HG03045 (cell line): ENCODE results near the gene SAP130.

Source experiments
- ATAC-seq: cut with Tn5 transposase; IDR thresholded peaks from one replicate; pipeline ENCODE4 v1.9.1; 2021; ENCODE audit warnings: mild to moderate bottlenecking, moderate library complexity; ENCODE audit not compliant: unreplicated experiment

Gene SAP130

GRCh38 chr2:128026448-128027277, 1.2 kb downstream of the SAP130 start:
- peak; percentile 1 for ATAC-seq

- ATAC-seq: no peak
Measured at GRCh38 chr2:128024816-128025215, 3.0 kb downstream of the SAP130 start.

GRCh38 chr2:128017561-128017960, 10.3 kb downstream of the SAP130 start:
- no peak for ATAC-seq

GRCh38 chr2:128016620-128017019, 11.2 kb downstream of the SAP130 start:
- no peak for ATAC-seq

- ATAC-seq: no peak
Measured at GRCh38 chr2:128012698-128013097, 15.2 kb downstream of the SAP130 start.

DNA sequence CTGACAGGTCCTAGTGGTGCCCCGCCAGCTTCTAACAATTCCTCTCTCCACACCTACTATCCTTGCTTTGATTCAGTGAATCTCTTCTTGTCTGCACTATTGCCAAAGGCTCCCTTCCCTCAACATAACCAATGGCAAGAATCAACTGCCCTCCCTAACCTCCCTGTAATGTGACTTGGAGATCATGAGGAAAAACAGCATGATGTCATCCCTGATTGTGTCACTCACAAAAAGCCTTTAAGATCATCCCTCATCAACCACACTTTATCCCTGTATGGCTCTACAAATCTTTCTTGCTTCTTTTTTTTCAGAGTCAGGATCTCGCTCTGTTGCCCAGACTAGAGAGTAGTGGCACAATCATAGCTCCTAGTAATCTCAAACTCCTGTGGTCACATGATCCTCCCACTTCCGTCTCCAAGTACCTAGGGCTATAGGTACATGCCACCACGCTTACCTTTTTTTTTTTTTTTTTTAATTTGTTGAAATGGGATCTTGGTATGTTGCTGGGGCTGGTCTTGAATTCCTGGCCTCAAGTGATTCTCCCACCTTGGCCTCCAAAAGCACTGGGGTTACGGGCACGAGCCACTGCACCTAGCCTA, 19.7 kb downstream of the SAP130 start:
- ATAC-seq: no peak

DNA sequence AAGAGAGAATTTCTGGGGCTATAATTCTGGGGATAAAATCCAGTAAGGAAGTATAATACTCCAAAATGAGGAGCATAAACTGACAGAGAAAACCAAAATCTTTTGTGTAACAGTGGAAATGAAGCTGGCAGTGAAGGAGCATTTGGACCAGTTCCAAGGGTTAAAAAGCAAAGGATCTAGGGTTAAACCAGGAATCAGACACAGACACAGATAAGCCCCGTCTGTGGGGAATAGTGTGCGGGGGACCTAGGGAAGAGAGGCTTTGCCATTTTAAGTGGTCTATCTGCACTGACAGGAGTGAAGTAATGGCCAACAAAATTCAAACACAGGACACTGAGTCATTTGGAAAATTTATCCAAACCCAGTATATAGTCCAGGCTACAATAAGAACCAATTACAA, 23.4 kb downstream of the SAP130 start:
- ATAC-seq: no peak

- no peak for ATAC-seq
Measured at GRCh38 chr2:128003463-128003862, 24.4 kb downstream of the SAP130 start.

DNA sequence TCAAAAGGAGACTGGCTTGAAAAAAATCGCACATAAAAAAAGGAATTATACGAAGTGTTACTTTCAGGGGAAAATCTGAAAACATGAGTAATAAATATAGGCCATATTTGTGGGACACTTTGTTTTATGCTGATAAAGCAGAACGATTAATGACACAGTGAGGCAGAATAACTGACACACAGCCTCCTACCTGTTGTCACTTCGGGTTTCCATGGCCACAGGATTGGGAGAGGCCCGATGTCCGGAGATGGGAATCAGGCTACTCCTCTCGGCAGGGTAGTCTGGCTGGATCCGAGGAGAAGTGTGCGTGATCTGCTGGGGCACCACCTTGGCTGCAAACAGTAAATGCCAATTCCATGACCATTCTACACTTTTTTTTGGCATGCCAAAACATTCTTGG, 31.7 kb downstream of the SAP130 start:
- ATAC-seq: no peak

DNA sequence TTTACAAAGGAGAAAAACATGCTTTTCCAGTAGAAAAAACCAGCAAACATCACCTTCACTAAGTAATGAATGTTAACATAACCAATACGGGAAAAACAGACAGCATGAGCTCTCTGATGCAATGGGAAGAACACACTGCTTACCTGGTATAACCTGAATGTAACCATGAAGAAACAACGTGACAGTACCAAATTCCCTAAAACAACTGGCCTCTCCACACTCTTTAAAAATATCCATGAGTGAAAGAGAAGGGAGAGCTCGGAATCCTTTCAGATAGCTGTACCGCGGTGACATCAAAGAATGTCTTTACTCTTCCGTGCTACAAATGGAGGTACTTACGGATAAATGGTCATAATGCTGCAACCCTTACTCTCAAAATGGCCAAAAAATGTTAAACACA, 32.1 kb downstream of the SAP130 start:
- ATAC-seq: no peak

GRCh38 chr2:127993659-127994058, 34.2 kb downstream of the SAP130 start:
- no peak for ATAC-seq

- no peak for ATAC-seq
Measured at GRCh38 chr2:127991742-127992141, 36.1 kb downstream of the SAP130 start.

GRCh38 chr2:127986548-127987079, 41.2 kb downstream of the SAP130 start:
- ATAC-seq: no peak

DNA sequence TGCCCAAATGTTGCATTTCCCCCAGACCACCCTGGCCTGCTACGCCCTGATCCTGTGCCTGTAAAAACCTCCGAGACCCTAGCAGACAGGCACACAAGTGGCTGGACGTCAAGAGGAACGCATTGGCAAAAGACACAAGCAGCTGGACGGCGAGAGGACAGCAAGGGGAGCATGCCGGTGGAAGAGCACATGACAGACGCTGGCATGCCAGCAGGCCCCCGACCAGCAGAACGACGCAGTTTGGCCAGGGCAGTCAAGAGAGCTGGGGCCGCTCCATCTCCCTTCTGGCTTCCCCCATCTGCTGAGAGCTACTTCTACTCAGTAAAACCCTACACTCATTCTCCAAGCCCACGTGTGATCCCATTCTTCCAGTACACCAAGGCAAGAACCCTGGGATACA, 42.1 kb downstream of the SAP130 start:
- ATAC-seq: no peak

DNA sequence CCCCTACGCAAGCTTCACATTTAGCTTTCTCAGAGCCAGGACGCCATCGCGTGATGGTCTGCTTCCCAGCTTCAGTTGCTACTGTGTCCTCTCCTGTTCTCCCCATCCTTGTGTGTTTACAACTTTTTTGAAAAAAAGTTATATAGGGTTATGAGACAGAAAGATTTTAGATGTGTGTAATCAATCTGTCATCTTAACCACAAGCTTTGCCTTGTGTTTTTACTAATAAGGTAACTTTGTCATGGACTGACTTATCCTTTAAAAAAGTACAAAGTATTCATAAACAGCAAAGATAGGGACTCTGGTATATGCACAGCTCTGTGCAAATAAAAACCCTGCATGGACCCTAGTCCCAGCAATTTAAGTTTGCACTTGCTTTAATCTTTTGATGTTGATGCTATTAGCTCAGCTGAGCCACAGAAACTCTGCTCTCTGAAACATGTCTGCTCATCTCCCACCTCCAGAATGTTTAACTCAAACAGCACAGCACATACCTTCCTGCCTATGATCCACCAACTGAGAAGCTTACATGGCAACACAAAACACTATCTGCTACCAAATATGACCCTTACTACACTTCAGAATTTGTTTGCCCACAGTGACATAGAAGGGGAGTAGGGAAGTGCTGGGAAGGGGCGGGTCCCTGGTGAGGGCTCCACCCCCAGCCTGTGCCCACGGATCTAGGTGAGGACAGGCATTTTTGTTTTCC, 42.7 kb downstream of the SAP130 start:
- no peak for ATAC-seq

DNA sequence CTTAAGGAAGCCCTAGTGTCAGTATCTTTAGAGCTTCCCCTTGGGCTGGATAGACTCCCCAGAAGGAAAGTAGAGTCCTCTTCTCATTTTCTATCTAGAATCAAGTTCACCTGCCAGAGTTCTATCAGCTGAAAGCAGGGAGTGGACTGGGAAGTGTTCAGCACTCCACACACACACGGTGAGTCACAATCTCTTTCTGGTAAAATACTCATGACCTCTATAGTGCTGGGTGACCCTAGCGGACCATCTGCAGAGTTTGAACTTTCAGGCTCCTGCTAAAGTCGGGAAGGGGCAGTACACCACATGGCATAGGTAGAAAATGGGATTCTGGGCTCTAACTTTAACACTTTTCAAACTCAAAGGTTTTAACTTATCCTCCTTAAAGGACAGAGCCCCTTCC, 43.3 kb downstream of the SAP130 start:
- no peak for ATAC-seq

- ATAC-seq: no peak
Measured at GRCh38 chr2:127969446-127969845, 58.4 kb downstream of the SAP130 start.

- ATAC-seq: no peak
Measured at GRCh38 chr2:127968610-127969339, 59.1 kb downstream of the SAP130 start.

GRCh38 chr2:127961729-127962128, 66.1 kb downstream of the SAP130 start:
- no peak for ATAC-seq

- ATAC-seq: no peak
Measured at GRCh38 chr2:127957240-127957639, 70.6 kb downstream of the SAP130 start.

DNA sequence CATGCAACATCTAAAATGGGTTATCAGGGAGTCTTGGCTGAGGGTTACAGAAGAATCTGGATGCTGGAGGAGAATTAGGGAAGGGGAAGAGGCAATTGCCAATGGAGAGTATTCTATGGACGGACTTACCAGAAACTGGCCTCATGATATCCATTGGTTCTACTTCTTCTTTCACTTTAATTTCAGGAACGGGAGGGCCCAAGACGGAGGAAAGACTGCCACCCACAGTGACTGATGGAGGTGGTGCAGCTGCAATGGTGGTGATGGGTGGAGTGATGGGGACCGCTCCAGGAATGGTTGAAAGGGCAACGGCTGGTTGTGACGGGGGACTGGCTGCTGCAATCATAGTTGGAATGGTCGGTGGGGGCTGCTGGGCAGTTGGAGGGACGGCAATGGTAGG, 73.0 kb downstream of the SAP130 start:
- ATAC-seq: no peak
